ENCODE data around the gene ORM1. TPM values are rescaled to one million over a fixed set of nuclear protein-coding genes. Genes with fewer than 3 reads are reported as not detected.

ORM1 gene
- total and polyA plus RNA-seq, 4 donors, result 22.4 to 1,249 (median 184) TPM

- Histone ChIP-seq H3K27ac (ENCODE audit: low read depth in 1 of 2, low read length in 1 of 2) (no peak overlapping the region), H3K36me3 (ENCODE audit: control insufficient read depth in 4 of 4, insufficient read depth in 4 of 4, low read length in 4 of 4) (peaks cover 0 to 36% (median 20%) of the 10 kb centered on the region in 4 donors), H3K9ac (ENCODE audit: insufficient read depth in 1 of 2, low read length in 2 of 2) (no peak overlapping the region), H3K4me1 (ENCODE audit: control insufficient read depth in 5 of 5, insufficient read depth in 5 of 5, low read length in 5 of 5) (no peaks in the 10 kb centered on the region), H3K27me3 (ENCODE audit: control insufficient read depth in 3 of 3, insufficient read depth in 3 of 3, low read length in 2 of 3) (no peaks in the 10 kb centered on the region), H3K9me3 (ENCODE audit: control insufficient read depth in 4 of 4, insufficient read depth in 3 of 4, low read length in 3 of 4) (no peaks in the 10 kb centered on the region), H3K4me3 (no peak overlapping the region)
- 85 to 92% methylated on average over 7 to 9 of the region's 9 CpGs for WGBS, 2 donors
- DNase-seq (no peak), ATAC-seq (ENCODE audit: insufficient read depth, low FRiP score) (no peak)
- TF ChIP-seq CTCF (IDR thresholded peaks at IDR 0.05; ENCODE audit: control extremely low read depth, extremely low read depth), result no peak
Measured at GRCh38 chr9:114334490-114334889, 11.6 kb downstream of the ORM1 start.

- Histone ChIP-seq H3K9ac (ENCODE audit: insufficient read depth in 1 of 2, low read length in 2 of 2) (no peak overlapping the region), H3K27me3 (ENCODE audit: control insufficient read depth in 3 of 3, insufficient read depth in 3 of 3, low read length in 2 of 3) (no peaks in the 10 kb centered on the region), H3K36me3 (ENCODE audit: control insufficient read depth in 4 of 4, insufficient read depth in 4 of 4, low read length in 4 of 4) (peaks cover 0 to 47% (median 28%) of the 10 kb centered on the region in 4 donors), H3K27ac (ENCODE audit: low read depth in 1 of 2, low read length in 1 of 2) (no peak overlapping the region), H3K9me3 (ENCODE audit: control insufficient read depth in 4 of 4, insufficient read depth in 3 of 4, low read length in 3 of 4) (no peaks in the 10 kb centered on the region), H3K4me3 (no peak overlapping the region), H3K4me1 (ENCODE audit: control insufficient read depth in 5 of 5, insufficient read depth in 5 of 5, low read length in 5 of 5) (no peaks in the 10 kb centered on the region)
- DNase-seq (no peak), ATAC-seq (ENCODE audit: insufficient read depth, low FRiP score) (no peak)
- 76 to 90% methylated on average over 2 of the region's 2 CpGs for WGBS, 2 donors
- no peak for TF ChIP-seq CTCF (IDR thresholded peaks at IDR 0.05; ENCODE audit: control extremely low read depth, extremely low read depth)
Measured at GRCh38 chr9:114335745-114336144, 12.8 kb downstream of the ORM1 start.

GRCh38 chr9:114336157-114336556 is 13.3 kb downstream of the ORM1 start:
- Histone ChIP-seq H3K9me3 (ENCODE audit: control insufficient read depth in 4 of 4, insufficient read depth in 3 of 4, low read length in 3 of 4) (no peaks in the 10 kb centered on the region), H3K4me1 (ENCODE audit: control insufficient read depth in 5 of 5, insufficient read depth in 5 of 5, low read length in 5 of 5) (no peaks in the 10 kb centered on the region), H3K36me3 (ENCODE audit: control insufficient read depth in 4 of 4, insufficient read depth in 4 of 4, low read length in 4 of 4) (peaks cover 0 to 49% (median 31%) of the 10 kb centered on the region in 4 donors), H3K27me3 (ENCODE audit: control insufficient read depth in 3 of 3, insufficient read depth in 3 of 3, low read length in 2 of 3) (no peaks in the 10 kb centered on the region), H3K4me3 (no peak overlapping the region), H3K27ac (ENCODE audit: low read depth in 1 of 2, low read length in 1 of 2) (no peak overlapping the region), H3K9ac (ENCODE audit: insufficient read depth in 1 of 2, low read length in 2 of 2) (no peak overlapping the region)
- DNase-seq (no peak), ATAC-seq (ENCODE audit: insufficient read depth, low FRiP score) (no peak)
- 81% methylated on average over 10 of the region's 10 CpGs for WGBS, 2 donors
- no peak for TF ChIP-seq CTCF (IDR thresholded peaks at IDR 0.05; ENCODE audit: control extremely low read depth, extremely low read depth)
